BE2C (cell line): ENCODE measurements around the gene C1QTNF8.

Experiments used
- DNase-seq: peaks from one replicate; pipeline ENCODE4 v3.0.0-alpha.2; 2020
- H3K27me3 ChIP-seq: fragments of 250-450 bp; sonication (Bioruptor Pico); 2 replicates; pipeline ENCODE4 v1.5.1; 2020; ENCODE audit warnings: mild to moderate bottlenecking
- H3K36me3 ChIP-seq: fragments of 250-450 bp; sonication (Bioruptor Pico); 2 replicates; pipeline ENCODE4 v1.5.1; 2020; ENCODE audit warnings: mild to moderate bottlenecking
- H3K4me1 ChIP-seq: fragments of 250-450 bp; sonication (Bioruptor Pico); 2 replicates; pipeline ENCODE4 v1.5.1; 2020
- H3K4me3 ChIP-seq: 2 replicates; pipeline ENCODE4 v1.5.1; 2011; ENCODE audit warnings: low read depth, low read length
- H3K9me3 ChIP-seq: fragments of 250-450 bp; sonication (Bioruptor Pico); 2 replicates; pipeline ENCODE4 v1.5.1; 2020
- TF ChIP-seq, protein P1 (sequence below): IDR thresholded peaks from 2 replicates; pipeline ENCODE4 v1.5.1; 2012; ENCODE audit warnings: mild to moderate bottlenecking, low read depth, low read length

C1QTNF8 gene

DNA sequence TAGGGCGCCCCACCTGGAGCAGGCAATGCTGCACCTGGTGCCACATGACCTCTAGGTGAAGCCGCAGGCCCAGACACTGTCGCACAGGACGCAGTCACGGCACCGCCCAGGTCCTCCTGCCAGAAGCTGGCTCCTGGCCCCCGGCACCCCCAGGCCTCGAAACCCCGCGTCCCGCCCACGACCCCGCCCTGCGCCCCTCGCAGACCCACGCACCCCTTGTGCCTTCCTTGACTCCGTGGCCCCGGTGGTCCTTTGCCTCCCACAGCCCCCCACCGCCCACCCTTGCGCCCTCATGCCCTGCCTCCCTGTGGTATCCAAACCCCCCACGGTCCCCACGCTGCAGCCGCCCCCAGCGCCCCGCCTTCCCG, 6.3 kb upstream of the C1QTNF8 start:
- H3K36me3 ChIP-seq, result no peaks in the 10 kb centered on the region
- H3K4me3 ChIP-seq, result no peak overlapping the region
- DNase-seq, result no peak
- no peaks in the 10 kb centered on the region for H3K9me3 ChIP-seq
- TF ChIP-seq, protein P1, sequence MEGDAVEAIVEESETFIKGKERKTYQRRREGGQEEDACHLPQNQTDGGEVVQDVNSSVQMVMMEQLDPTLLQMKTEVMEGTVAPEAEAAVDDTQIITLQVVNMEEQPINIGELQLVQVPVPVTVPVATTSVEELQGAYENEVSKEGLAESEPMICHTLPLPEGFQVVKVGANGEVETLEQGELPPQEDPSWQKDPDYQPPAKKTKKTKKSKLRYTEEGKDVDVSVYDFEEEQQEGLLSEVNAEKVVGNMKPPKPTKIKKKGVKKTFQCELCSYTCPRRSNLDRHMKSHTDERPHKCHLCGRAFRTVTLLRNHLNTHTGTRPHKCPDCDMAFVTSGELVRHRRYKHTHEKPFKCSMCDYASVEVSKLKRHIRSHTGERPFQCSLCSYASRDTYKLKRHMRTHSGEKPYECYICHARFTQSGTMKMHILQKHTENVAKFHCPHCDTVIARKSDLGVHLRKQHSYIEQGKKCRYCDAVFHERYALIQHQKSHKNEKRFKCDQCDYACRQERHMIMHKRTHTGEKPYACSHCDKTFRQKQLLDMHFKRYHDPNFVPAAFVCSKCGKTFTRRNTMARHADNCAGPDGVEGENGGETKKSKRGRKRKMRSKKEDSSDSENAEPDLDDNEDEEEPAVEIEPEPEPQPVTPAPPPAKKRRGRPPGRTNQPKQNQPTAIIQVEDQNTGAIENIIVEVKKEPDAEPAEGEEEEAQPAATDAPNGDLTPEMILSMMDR, result no peak
- H3K27me3 ChIP-seq, result peaks cover 81% of the 10 kb centered on the region
- no peaks in the 10 kb centered on the region for H3K4me1 ChIP-seq

DNA sequence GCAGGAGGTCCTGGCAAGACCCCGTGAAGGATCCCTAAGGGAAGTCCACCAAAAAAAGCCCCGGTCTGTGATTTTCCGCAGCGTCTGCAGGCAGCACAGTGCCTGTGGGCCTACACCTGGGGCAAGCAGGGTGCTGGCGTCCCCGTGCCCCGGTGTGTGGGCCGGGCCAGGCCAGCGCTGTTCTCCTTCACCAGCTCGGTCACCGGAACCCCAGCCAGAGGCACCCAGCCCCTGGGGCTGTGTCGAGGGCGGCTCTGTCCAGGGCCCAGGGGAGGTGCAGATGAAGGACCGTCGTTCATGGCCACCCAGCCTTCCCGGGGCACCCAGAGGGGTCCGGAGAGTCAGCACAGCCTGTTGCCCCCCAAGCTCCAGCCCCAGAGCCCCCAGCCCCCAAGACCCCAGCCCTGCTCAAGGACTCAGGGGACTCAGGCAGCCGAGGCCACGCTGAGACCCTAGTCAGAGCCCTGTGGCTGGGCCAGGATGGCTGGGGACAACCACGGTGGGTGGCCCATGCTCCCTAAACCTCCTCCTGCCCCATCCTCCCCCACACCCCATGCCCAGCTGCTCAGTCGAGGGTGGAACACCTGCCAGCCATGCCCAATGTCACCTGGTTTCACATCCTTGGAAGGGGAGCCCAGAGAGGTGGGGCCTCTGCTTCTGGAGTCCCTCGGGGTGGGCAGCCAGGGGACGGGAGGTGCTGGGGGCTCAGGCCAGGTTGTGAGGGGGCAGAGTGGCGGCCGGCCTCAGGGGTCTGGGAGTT, 5.7 kb upstream of the C1QTNF8 start:
- Histone ChIP-seq H3K36me3 (no peaks in the 10 kb centered on the region), H3K4me3 (no peak overlapping the region), H3K4me1 (no peaks in the 10 kb centered on the region), H3K27me3 (peaks cover 82% of the 10 kb centered on the region), H3K9me3 (no peaks in the 10 kb centered on the region)
- TF ChIP-seq, protein P1, result no peak
- DNase-seq, result no peak

DNA sequence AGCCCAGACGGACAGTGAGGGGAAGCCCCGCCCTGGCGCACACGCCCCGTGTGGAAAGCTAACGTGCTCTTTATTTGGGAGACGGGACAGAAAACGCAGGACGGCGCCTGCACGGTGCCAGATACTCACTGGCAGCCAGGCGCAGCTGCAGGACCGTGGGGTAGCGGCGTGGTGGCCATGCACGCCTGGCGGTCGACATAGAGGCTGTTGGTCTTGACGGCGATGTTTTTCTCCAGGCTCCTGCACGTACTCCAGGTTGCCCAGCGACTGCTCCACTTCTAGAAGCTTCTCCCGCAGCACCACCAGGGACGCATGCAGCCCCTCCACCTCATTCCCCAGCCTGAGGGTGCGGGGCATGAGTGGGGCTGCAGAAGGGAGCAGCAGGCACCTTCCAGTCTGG, 5.1 kb upstream of the C1QTNF8 start:
- H3K27me3 ChIP-seq, result peaks cover 88% of the 10 kb centered on the region
- TF ChIP-seq, protein P1, result no peak
- no peak overlapping the region for H3K4me3 ChIP-seq
- no peaks in the 10 kb centered on the region for H3K9me3 ChIP-seq
- H3K36me3 ChIP-seq, result no peaks in the 10 kb centered on the region
- H3K4me1 ChIP-seq, result no peaks in the 10 kb centered on the region
- peak; percentile 52 for DNase-seq

DNA sequence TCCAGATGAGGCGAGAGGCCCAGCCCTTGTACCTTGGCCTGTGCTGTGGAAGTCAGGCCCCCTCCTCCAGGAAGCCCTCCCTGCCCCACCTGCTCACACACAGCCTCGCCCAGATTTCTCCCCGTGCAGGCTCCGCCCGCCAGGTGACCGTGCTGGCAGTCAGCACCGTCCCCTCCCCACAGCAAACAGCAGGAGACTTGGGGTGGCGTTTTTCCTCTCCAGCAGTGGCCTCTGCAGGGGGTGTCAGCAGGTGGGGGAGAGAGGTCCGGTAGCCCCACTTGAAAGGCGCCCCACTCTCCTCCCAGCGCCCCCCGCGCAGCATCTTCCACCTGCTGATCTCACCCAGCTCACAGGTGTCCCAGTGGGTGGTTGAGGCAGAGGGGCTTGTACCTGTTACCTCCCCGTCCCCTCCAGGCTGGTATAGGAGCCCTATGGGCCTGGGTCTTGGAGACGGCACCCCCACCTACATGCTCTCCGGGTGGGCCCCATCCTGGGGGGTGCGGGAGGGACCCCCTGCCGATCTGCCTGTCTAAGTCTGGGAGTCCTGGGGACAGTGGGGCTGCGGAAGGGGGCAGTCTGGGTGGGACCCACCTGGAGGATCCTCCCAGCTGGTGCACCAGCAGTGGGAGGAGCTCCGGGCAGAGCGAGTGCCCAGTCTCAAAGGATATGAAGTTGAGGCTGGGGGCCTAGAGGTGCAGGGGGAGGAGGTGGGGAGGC, 4.2 kb upstream of the C1QTNF8 start:
- TF ChIP-seq, protein P1, result no peak
- Histone ChIP-seq H3K36me3 (no peaks in the 10 kb centered on the region), H3K9me3 (no peaks in the 10 kb centered on the region), H3K27me3 (peaks cover 88% of the 10 kb centered on the region), H3K4me1 (no peaks in the 10 kb centered on the region), H3K4me3 (no peak overlapping the region)
- no peak for DNase-seq

DNA sequence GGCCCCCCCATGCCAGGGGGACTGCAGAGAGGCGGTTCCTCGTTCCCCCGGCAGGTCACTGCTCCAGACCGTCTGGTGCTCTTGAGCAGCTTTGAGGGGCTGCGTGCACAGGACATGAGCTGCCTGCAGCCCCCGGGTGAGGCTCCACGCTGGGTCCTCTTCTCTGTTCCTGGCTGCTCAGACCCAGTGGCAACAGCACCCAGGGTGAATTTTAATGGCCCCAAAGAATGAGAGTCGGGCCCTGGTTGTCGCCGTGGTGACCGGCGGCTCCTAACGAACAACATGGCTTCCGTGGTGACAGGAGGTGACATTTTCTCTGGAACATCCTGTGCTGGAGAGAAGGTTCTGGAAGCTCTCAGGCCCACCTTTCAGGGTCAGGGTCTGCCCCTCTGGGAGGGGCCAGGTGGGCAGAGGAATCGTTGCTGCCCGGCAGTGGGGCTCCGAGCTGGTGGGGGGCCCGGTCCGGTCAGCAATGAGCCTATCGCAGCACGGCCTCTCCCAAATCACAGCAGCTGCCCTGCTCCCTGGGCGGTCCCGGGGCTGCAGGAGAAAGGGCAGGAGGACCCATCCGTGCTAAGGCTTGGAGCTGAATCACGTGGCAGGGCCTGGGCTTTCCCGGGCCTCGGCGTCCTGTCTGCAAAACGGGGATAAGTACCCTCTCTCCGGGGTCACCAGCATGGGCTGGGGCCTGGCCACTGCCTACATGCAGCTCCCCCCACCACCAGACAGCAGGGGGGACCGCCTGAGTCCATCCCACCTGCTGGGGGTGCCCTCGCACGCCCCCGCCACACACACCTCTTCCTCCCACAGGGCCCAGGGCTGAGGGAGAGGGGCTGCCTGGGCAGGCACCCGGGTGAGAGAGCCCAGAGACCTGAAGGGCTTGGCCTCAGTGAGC, 3.4 kb upstream of the C1QTNF8 start:
- Histone ChIP-seq H3K27me3 (peaks cover 88% of the 10 kb centered on the region), H3K9me3 (no peaks in the 10 kb centered on the region), H3K4me3 (no peak overlapping the region), H3K4me1 (no peaks in the 10 kb centered on the region), H3K36me3 (no peaks in the 10 kb centered on the region)
- DNase-seq, result no peak
- TF ChIP-seq, protein P1, result no peak
